NCI-H2196 treated with DMSO at 0.1 percent for 48 hours (cell line): ENCODE results near the gene NBEAL1.
"Not testable (repeated sequence)": the region's sequence is repeated elsewhere in the genome, so short reads cannot be mapped to it uniquely, and the experiment has no call there.

Source experiments
- DNase-seq: peaks from one replicate; lab custom pipeline; 2025; ENCODE audit not compliant: unreplicated experiment; lab: John Stamatoyannopoulos, UW

The NBEAL1 gene

GRCh38 chr2:203105996-203106395 lies 91.3 kb downstream of the NBEAL1 start:
- DNase-seq = no peak

DNA sequence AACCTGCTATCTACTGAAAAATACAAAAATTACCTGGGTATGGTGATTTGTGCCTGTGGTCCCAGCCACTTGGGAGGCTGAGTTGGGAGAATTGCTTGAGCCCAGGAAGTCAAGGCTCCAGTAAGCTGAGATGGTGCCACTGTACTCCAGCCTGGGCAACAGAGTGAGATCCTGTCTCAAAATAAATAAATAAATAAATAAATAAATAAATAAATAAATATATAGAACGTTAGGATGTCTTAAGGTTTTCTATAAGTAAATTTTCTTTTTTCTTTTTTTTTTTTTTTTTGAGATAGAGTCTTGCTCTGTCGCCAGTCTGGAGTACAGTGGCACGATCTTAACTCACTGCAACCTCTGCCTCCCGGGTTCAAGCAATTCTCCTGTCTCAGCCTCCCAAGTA lies 95.8 kb downstream of the NBEAL1 start:
- DNase-seq = not testable (repeated sequence)

DNA sequence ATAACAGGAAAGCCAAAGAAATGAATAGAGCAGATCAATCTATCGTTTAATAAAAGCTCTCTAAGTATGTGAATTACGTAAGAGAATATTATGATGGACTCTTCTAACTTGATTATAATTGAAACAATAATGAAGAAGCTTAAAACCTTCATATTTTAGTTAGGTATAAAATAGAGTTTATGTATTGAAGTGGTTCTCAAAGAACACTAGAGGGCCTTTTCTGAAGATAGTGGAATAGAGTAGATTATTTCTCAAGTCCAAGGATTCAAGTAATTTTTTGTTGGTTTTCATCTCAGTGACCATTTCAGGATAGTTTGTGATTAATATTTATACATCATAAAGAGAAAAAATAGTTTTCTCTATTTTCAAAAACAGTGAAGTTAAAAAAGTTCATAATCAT lies 97.7 kb downstream of the NBEAL1 start:
- no peak for DNase-seq

DNA sequence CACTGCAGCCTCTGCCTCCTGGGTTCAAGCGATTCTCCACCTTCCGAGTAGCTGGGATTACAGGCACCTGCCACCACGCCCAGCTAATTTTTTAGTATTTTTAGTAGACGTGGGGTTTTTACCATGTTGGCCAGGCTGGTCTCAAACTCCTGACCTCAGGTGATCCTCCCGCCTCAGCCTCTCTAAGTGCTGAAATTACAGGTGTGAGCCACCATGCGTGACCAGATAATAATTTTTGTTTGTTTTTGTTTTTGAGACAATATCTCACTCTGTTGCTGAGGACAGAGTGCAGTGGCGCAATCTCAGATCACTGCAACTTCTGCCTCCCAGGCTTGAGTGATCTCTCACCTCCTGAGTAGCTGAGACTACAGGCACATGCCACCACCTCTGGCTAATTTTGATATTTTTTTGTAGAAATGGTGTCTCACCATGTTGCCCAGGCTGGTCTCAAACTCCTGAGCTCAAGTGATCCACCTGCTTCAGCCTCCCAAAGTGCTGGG lies 100.6 kb downstream of the NBEAL1 start:
- not testable (repeated sequence) for DNase-seq

DNA sequence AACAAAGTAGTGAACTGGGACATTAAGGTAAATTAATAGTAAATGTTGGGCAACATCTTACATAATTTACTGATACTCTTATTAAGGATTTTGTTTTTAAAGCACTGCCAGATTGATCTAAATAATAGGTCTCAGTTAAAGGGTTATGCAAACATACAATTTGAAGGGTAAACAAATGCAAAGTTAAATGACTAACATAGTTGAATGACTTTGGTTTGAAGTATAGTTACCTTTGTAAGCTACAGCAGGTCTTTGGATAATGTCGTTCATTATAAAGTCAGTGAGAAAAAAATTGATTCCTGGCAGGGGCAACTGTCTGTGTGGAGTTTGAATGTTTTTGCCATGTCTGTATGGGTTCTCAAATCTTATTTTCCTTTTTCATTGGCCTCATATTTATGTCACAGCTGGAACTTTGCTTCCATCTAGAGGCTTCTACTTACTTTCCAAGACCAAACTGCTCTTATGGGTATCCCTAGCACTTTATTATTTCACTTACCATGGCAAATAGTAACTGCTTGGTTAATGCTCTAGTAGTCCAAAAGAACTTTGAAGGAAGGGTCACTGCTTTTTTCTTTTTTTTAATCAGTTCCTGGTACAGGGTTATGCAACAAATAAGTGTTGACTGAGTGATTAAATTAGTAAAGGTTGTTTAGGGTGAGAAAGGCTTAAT lies 107.8 kb downstream of the NBEAL1 start:
- DNase-seq = no peak

- no peak for DNase-seq
Measured at GRCh38 chr2:203126996-203127395, 112.3 kb downstream of the NBEAL1 start.

DNA sequence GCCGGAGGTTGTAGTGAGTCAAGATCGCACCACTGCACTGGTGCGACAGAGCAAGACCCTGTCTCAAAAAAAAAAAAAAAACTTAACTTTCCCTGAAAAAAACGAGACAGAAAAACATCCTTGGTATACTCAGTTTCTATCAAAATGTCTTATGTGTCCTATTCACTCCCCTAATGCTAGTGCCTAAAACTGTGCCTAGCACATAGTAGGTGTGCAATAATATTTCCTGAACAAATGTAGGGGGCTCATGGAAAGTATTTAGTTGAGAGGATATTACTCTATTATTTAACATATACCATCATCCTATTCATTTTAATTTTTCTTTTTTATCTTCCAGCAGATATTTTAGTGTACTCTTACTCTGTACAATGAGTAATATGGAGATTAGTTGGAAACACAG lies 120.4 kb downstream of the NBEAL1 start:
- no peak for DNase-seq

DNA sequence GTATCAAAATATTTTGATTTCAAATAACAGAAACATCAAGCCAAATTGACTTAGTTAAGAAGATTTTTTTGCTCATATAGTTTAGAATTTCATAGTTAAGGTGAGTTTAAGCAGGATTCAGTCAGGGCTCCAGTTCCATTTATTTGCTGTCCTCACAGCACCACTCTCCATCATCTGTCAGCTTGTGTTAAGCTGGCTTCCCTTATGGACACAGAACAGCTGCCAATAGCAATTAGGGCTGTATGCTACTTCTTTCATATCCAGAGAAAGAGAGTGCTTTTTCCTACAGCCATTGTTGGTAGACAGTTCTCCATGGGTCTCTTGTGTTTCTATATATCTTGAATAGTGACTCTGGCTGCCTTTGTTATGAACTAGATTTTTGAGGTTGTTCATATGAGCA lies 128.7 kb downstream of the NBEAL1 start:
- no peak for DNase-seq

DNA sequence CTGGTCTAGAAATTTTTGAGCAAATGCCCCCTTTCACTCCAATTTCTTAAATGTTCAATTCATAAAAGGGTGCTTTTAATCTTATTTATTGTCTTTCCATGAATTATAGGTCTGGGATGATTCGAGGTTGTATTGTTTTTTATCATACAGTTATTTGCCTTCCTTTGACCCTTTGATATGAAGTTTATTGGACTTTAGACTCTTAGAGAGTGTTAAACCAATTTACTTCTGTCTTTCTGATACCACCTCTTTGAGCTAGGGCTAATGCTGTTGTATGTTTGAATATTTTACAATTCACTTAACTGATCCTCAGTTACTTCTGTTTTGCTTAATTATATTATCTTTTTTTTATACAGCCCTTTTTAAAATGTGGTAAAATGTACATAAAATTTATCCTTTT lies 134.5 kb downstream of the NBEAL1 start:
- DNase-seq = no peak

DNA sequence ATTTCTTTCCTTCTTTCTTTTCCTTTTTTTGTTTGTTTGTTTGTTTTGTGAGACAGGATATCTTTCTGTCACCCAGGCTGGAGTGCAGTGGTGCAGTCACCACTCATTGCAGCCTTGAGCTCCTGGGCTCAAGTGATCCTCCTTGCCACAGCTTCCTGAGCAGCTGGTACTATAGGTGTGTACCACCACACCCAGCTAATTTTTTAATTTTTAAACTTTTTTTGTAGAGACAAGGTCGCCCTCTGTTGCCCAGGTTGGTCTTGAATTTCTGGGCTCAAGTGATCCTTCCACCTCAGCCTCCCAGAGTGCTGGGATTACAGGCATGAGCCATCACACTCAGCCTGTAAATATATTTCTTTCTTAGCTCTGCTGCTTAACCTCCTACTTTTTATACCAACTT lies 140.7 kb downstream of the NBEAL1 start:
- DNase-seq = no peak

GRCh38 chr2:203162722-203163121 lies 148.0 kb downstream of the NBEAL1 start:
- DNase-seq = not testable (repeated sequence)

DNA sequence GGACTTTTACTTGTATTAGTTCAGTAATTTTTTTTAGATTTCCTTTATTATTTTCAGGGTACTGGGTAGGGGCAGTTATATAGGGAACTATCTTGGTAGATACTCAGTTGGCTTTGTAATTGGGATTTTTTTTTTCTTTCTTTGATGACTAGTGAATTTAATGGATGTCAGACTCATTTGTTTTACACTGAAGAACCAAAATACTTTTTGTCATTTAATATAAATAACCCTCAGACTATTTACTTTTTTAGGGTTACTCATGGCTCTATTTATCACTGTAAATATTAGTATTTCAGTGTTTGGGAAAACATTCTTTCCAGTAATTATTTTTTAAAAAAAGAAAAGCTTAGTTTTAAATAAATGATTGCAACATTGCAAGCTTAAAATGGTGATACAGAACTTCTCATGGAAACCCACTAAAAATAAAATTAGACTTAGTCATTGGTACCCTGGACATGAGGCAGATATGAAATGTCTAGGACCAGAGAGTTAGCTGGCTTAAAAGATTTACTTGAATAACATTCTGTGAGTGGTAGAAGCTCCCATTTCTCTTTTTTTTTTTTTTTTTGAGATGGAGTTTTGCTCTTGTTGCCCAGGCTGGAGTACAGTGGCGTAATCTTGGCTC lies 149.7 kb downstream of the NBEAL1 start:
- no peak for DNase-seq

DNA sequence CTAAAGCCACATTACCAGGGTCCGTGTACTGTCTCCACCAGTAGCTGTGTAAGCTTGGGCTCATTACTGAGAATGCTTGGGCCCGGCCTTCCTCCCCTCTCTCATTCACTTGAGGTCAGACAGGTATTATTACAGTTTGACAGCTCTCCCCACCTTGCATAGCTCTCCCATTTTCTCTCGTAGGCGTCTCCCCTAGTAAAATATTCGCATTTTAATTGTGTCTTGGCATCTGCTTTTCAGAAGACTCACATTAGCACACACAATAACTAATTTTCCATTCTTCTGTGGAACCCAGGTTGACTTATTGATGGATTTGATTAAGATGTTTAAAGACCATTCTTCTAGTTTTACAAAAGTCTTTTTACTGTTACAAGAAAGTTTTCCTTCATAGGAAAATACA lies 153.1 kb downstream of the NBEAL1 start:
- DNase-seq = no peak

- DNase-seq = no peak
Measured at GRCh38 chr2:203170502-203170901, 155.8 kb downstream of the NBEAL1 start.

- no peak for DNase-seq
Measured at GRCh38 chr2:203175371-203175770, 160.7 kb downstream of the NBEAL1 start.

- DNase-seq = no peak
Measured at GRCh38 chr2:203177361-203177760, 162.7 kb downstream of the NBEAL1 start.

DNA sequence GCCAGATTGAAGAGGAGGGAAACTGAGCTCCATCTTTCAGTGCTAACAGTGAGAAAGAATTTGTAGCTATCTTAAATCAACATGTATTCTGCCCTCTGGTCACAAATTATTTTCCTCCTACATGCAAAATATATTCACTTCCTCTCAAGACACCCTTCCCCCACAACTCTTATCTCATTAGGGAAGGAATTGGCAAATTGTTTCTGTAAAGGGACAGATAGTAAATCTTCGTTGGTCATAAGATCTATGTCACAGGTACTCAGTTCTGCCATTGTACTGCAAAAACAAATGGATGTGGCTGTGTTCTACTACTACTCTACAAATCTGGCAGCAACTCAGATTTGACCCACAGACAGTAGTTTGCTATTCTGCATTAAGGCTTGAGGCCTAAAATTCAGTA lies 171.2 kb downstream of the NBEAL1 start:
- no peak for DNase-seq

DNA sequence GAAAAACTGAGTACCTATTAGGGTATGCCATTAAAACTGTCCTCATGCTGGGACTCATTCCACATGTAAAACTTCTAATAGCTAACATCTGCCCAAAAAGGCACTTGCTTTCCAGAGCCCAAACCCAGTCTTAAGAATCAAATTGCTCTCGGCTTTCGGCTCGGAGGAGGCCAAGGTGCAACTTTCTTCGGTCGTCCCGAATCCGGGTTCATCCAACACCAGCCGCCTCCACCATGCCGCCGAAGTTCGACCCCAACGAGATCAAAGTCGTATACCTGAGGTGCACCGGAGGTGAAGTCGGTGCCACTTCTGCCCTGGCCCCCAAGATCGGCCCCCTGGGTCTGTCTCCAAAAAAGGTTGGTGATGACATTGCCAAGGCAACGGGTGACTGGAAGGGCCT lies 175.9 kb downstream of the NBEAL1 start:
- not testable (repeated sequence) for DNase-seq

- DNase-seq = not testable (repeated sequence)
Measured at GRCh38 chr2:203191026-203191425, 176.4 kb downstream of the NBEAL1 start.

DNA sequence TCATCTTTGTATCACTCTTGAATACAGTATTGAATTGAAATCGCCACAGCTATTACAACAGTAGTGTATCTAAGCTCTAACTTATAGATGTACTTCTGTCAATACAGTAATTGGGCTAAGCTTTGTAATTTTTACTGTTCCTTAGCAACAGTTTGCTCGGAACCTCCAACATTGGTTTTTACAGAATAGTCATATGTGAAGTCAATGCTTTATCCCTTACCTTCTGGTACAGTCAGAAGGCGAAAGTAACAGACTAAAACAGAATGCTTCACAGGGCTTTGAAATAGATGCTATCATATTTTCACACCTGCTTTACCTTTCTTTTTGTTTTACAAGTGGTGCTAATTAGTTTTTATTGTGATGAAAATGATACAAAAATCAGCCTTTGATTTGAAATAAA lies 177.3 kb downstream of the NBEAL1 start:
- no peak for DNase-seq

DNA sequence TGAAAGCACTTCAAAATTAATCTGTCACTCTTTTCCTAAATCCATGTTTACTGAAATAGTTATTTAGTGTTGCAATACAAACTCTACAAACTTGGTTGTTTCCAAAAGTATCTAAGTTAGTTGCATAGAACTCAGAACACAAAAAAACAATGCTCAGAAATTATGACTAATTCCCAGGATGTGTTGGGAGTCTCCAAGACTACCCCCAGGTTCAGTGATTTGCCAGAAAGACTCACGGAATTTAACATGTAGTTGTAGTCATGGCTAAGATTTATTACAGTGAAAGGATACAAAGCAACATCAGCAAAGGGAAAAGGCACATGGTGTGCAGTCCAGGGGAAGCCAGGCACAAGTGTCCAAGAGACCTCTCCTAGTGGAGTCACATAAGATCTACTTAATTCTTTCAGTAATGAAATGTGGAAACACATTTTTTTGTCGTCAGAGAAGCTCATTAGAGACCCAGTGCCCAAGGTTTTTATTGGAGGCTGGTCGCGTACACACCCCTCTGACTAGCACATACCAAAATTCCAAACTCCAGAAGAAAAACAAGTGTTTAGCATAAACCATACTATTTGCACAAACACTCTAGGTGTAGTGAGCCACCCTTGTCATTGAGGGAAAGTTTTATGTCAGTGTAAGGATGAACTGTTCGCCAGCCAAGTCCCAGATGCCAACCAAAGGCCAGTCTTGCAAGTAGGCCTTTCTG lies 180.8 kb downstream of the NBEAL1 start:
- no peak for DNase-seq

GRCh38 chr2:203200866-203201265 lies 186.2 kb downstream of the NBEAL1 start:
- no peak for DNase-seq
